ENCODE results near the gene MRPS26. TPM values are rescaled to one million over a fixed set of nuclear protein-coding genes. Genes with fewer than 3 reads are reported as not detected.

Gene MRPS26
- total and polyA plus RNA-seq, 7 donors = 33.5 to 71.7 (median 61.3) TPM

- H3K27ac ChIP-seq = peak overlapping the region in 2 of 4 donors; percentile 86 to 91
- intact Hi-C loops (cut with DNase I) = no loop called here
- 93 to 94% methylated on average over 8 of the region's 8 CpGs for WGBS, 2 donors
- peaks cover 0 to 19% (median 18%) of the 10 kb centered on the region in 4 donors for H3K4me1 ChIP-seq
- peaks cover 0 to 31% (median 10%) of the 10 kb centered on the region in 4 donors for H3K36me3 ChIP-seq
- no peaks in the 10 kb centered on the region for H3K27me3 ChIP-seq
- H3K9me3 ChIP-seq = no peaks in the 10 kb centered on the region
- no peak overlapping the region for H3K4me3 ChIP-seq
- no peak for DNase-seq
- no peak for TF ChIP-seq POLR2AphosphoS5 (IDR thresholded peaks at IDR 0.05)
- no peak for TF ChIP-seq EP300 (IDR thresholded peaks at IDR 0.05)
- TF ChIP-seq POLR2A (IDR thresholded peaks at IDR 0.05) = no peak
- no peak for TF ChIP-seq CTCF (IDR thresholded peaks at IDR 0.05)
These were observed 1.4 kb upstream of the MRPS26 start for GRCh38 chr20:3044336-3044965.

GRCh38 chr20:3045042-3045815, 623 bp upstream of the MRPS26 start:
- TF ChIP-seq POLR2AphosphoS5 (IDR thresholded peaks at IDR 0.05) = no peak
- TF ChIP-seq CTCF (IDR thresholded peaks at IDR 0.05) = no peak
- no peak for TF ChIP-seq POLR2A (IDR thresholded peaks at IDR 0.05)
- no peak for TF ChIP-seq EP300 (IDR thresholded peaks at IDR 0.05)
- Histone ChIP-seq H3K9me3 (no peaks in the 10 kb centered on the region), H3K36me3 (peaks cover 0 to 31% (median 12%) of the 10 kb centered on the region in 4 donors), H3K27me3 (no peaks in the 10 kb centered on the region), H3K4me1 (peaks cover 0 to 19% (median 18%) of the 10 kb centered on the region in 4 donors), H3K27ac (peak overlapping the region; percentile 86 to 92 (median 89)), H3K4me3 (peak overlapping the region; percentile 74 to 95 (median 86))
- WGBS, 2 donors = 1% methylated on average over 24 of the region's 24 CpGs
- DNase-seq = peak; percentile 90
- intact Hi-C loops (cut with DNase I) = loop anchor here (5.0 kb wide), 2 partner anchors 127 to 393 kb away; partner anchors contain the start of genes LZTS3 and NOP56

GRCh38 chr20:3046677-3047462, 1.0 kb downstream of the MRPS26 start:
- intact Hi-C loops (cut with DNase I) = loop anchor here (5.0 kb wide), 2 partner anchors 125 to 395 kb away; partner anchors contain the start of genes LZTS3 and NOP56
- Histone ChIP-seq H3K4me1 (peaks cover 0 to 19% (median 18%) of the 10 kb centered on the region in 4 donors), H3K27ac (peak overlapping the region; percentile 86 to 92 (median 89)), H3K4me3 (peak overlapping the region; percentile 74 to 95 (median 86)), H3K27me3 (no peaks in the 10 kb centered on the region), H3K36me3 (peaks cover 0 to 33% (median 14%) of the 10 kb centered on the region in 4 donors), H3K9me3 (no peaks in the 10 kb centered on the region)
- no peak for DNase-seq
- TF ChIP-seq POLR2A (IDR thresholded peaks at IDR 0.05) = no peak
- TF ChIP-seq POLR2AphosphoS5 (IDR thresholded peaks at IDR 0.05) = no peak
- no peak for TF ChIP-seq EP300 (IDR thresholded peaks at IDR 0.05)
- TF ChIP-seq CTCF (IDR thresholded peaks at IDR 0.05) = no peak
- 28 to 42% methylated on average over 39 of the region's 39 CpGs for WGBS, 2 donors

- 86 to 89% methylated on average over 14 of the region's 14 CpGs for WGBS, 2 donors
- peak overlapping the region in 1 of 4 donors; percentile 90 for H3K4me3 ChIP-seq
- no peaks in the 10 kb centered on the region for H3K9me3 ChIP-seq
- no peaks in the 10 kb centered on the region for H3K27me3 ChIP-seq
- peaks cover 0 to 19% (median 18%) of the 10 kb centered on the region in 4 donors for H3K4me1 ChIP-seq
- DNase-seq = no peak
- intact Hi-C loops (cut with DNase I) = loop anchor here (5.0 kb wide), 2 partner anchors 125 to 395 kb away; partner anchors contain the start of genes LZTS3 and NOP56
- no peak overlapping the region for H3K27ac ChIP-seq
- H3K36me3 ChIP-seq = peaks cover 0 to 33% (median 14%) of the 10 kb centered on the region in 4 donors
- TF ChIP-seq EP300 (IDR thresholded peaks at IDR 0.05) (no peak), POLR2A (IDR thresholded peaks at IDR 0.05) (no peak), CTCF (IDR thresholded peaks at IDR 0.05) (no peak), POLR2AphosphoS5 (IDR thresholded peaks at IDR 0.05) (no peak)
These were observed 1.9 kb downstream of the MRPS26 start for GRCh38 chr20:3047486-3048419.
